B cell (primary cell): Measurements from ENCODE around the gene RIPOR3. TPM values are rescaled to one million over a fixed set of nuclear protein-coding genes. Genes with fewer than 3 reads are reported as not detected.

Source experiments
- ATAC-seq: fragments of 200-7000 bp; cut with Tn5 transposase; one replicate; pipeline ENCODE4 v1.10.0; 2021; ENCODE audit warnings: low read depth, mild to moderate bottlenecking, moderate number of reproducible peaks, moderate library complexity
- CTCF ChIA-PET: fragments of 350-600 bp; sonication (Branson Sonifier 250); formaldehyde crosslinking; loops from one replicate; lab custom pipeline; 2021; ENCODE audit warnings: antibody characterized with exemption, inconsistent platforms; lab: Charles Lee
- POLR2A ChIA-PET: fragments of 350-600 bp; sonication (Branson Sonifier 250); formaldehyde crosslinking; loops from one replicate; lab custom pipeline; 2021; ENCODE audit warnings: antibody characterized with exemption; lab: Charles Lee
- DNase-seq: peaks from one replicate; pipeline ENCODE4 v3.0.0; 2013
- H2AFZ ChIP-seq: 2 replicates; pipeline ENCODE4 v1.6.1; 2012; ENCODE audit warnings: mild to moderate bottlenecking, low read depth, low read length; ENCODE audit not compliant: insufficient read depth, poor library complexity, severe bottlenecking
- H3K27ac ChIP-seq, 2 donors: 1 replicate in 1 of 2; 2 replicates in 1 of 2; pipeline ENCODE4 v1.5.1; 2012 to 2013; ENCODE audit warnings: low read length in 2 of 2, mild to moderate bottlenecking in 2 of 2, moderate library complexity in 1 of 2
- H3K27me3 ChIP-seq, 4 experiments: fragments of 200-600 bp in 1 of 4; sonication (generic) in 1 of 4; replicated peaks in 1 of 4; 1 replicate in 2 of 4; 2 replicates in 2 of 4; pipeline versions ENCODE4 v1.6.1 to v1.7.0; 2013 to 2016; ENCODE audit warnings: low read length in 3 of 4, mild to moderate bottlenecking in 2 of 4, mixed read lengths in 1 of 4, moderate library complexity in 1 of 4; ENCODE audit not compliant: insufficient read depth in 4 of 4, control insufficient read depth in 3 of 4; ENCODE audit errors: control extremely low read depth in 1 of 4
- H3K36me3 ChIP-seq, 2 experiments: replicated peaks in 1 of 2; 1 replicate in 1 of 2; 2 replicates in 1 of 2; pipeline versions ENCODE4 v1.6.1 to v1.7.1; 2013; ENCODE audit warnings: low read length in 1 of 2; ENCODE audit not compliant: insufficient read depth in 2 of 2, control insufficient read depth in 1 of 2; ENCODE audit errors: control extremely low read depth in 1 of 2, extremely low read depth in 1 of 2
- H3K4me1 ChIP-seq, 2 donors: fragments of 200-600 bp in 1 of 2; sonication (generic) in 1 of 2; 1 replicate in 1 of 2; 2 replicates in 1 of 2; pipeline versions ENCODE4 v1.5.1 to v1.6.1; 2013 to 2017; ENCODE audit warnings: low read length in 2 of 2; ENCODE audit not compliant: control insufficient read depth in 2 of 2, insufficient read depth in 2 of 2
- H3K4me2 ChIP-seq: replicated peaks from 2 replicates; pipeline ENCODE3; 2012; ENCODE audit warnings: mild to moderate bottlenecking, low read depth, low read length; ENCODE audit not compliant: poor library complexity, severe bottlenecking
- H3K4me3 ChIP-seq, 5 experiments: fragments of 200-600 bp in 1 of 5; sonication (generic) in 1 of 5; 1 replicate in 3 of 5; 2 replicates in 2 of 5; pipeline versions ENCODE4 v1.5.1 to v1.7.0; 2011 to 2016; ENCODE audit warnings: low read length in 4 of 5, mild to moderate bottlenecking in 4 of 5, low read depth in 2 of 5, control low read depth in 1 of 5, moderate library complexity in 1 of 5; ENCODE audit not compliant: insufficient read depth in 1 of 5; ENCODE audit errors: control extremely low read depth in 1 of 5, extremely low read depth in 1 of 5
- H3K79me2 ChIP-seq: fragments of 200-600 bp; sonication (generic); one replicate; pipeline ENCODE4 v1.6.0; 2016; ENCODE audit warnings: low read length; ENCODE audit not compliant: control insufficient read depth, insufficient read depth
- H3K9ac ChIP-seq: fragments of 200-600 bp; sonication (generic); 2 replicates; pipeline ENCODE4 v1.6.1; 2017; ENCODE audit warnings: mild to moderate bottlenecking, low read length, moderate library complexity
- H3K9me3 ChIP-seq, 3 donors: one replicate each; pipeline versions ENCODE4 v1.6.1 to v1.7.1; 2013; ENCODE audit warnings: low read length in 2 of 3; ENCODE audit not compliant: control insufficient read depth in 2 of 3, insufficient read depth in 1 of 3; ENCODE audit errors: control extremely low read depth in 1 of 3
- H4K20me1 ChIP-seq: 2 replicates; pipeline ENCODE4 v1.6.0; 2012; ENCODE audit warnings: mild to moderate bottlenecking, low read length; ENCODE audit not compliant: insufficient read depth, control insufficient read depth, poor library complexity, severe bottlenecking
- H3K27ac Mint-ChIP-seq: one replicate; pipeline ENCODE4 v1.8.0; 2021; ENCODE audit warnings: mixed read lengths
- H3K27me3 Mint-ChIP-seq: one replicate; pipeline ENCODE4 v1.8.0; 2021; ENCODE audit warnings: mixed read lengths
- H3K4me1 Mint-ChIP-seq: one replicate; pipeline ENCODE4 v1.8.0; 2021; ENCODE audit warnings: mixed read lengths
- H3K4me3 Mint-ChIP-seq: one replicate; pipeline ENCODE4 v1.8.0; 2021; ENCODE audit warnings: mixed read lengths
- H3K9me3 Mint-ChIP-seq: one replicate; pipeline ENCODE4 v1.8.0; 2022; ENCODE audit warnings: mixed read lengths; ENCODE audit not compliant: insufficient read depth
- EZH2 ChIP-seq: IDR thresholded peaks from 2 replicates; pipeline ENCODE4 v1.6.1; 2012; ENCODE audit warnings: borderline replicate concordance, low read depth, mild to moderate bottlenecking, moderate library complexity, low read length; ENCODE audit not compliant: insufficient read depth, poor library complexity, severe bottlenecking
- WGBS: methylation state at CpG from one replicate; pipeline ENCODE4 v1.1.5; 2013; ENCODE audit warnings: missing lambda C conversion rate; ENCODE audit not compliant: insufficient coverage; 5-methylcytosine and 5-hydroxymethylcytosine counted together
- intact Hi-C: fragments of 100-400 bp; cut with micrococcal nuclease; formaldehyde crosslinking; loops from one replicate; pipeline ENCODE4 v1.10.0; 2022
- polyA plus RNA-seq: library from polyadenylated mRNA; depleted of rRNA; stranded (reverse); fragments of >200 nt; gene quantifications from 2 replicates; pipeline ENCODE4 v1.2.3, GENCODE V29; 2012
- total RNA-seq, 2 donors: library from RNA; stranded (reverse); fragments of 120-200 nt in 1 of 2; gene quantifications; 1 replicate in 1 of 2; 2 replicates in 1 of 2; pipeline versions ENCODE4 v1.2.3 to v1.2.4, GENCODE V29; 2013 to 2022
- TF ChIP-seq, protein P1 (sequence below): fragments of 200-600 bp; IDR thresholded peaks from one replicate; pipeline ENCODE4 v1.8.0; 2022; ENCODE audit warnings: antibody characterized with exemption, mild to moderate bottlenecking

The RIPOR3 gene
- total and polyA plus RNA-seq, 2 donors (not counting 1 experiment from before 2014, with no cell fraction given) = 0.09 to 0.27 TPM

- Histone ChIP-seq H3K4me2 (no peak overlapping the region), H3K36me3 (no peaks in the 10 kb centered on the region), H3K27ac (no peak overlapping the region), H3K9ac (no peak overlapping the region), H3K27me3 (peaks cover 0 to 6% (median 0%) of the 10 kb centered on the region in 4 experiments), H2AFZ (no peak overlapping the region), H3K9me3 (no peaks in the 10 kb centered on the region), H3K79me2 (no peaks in the 10 kb centered on the region), H3K4me1 (no peaks in the 10 kb centered on the region), H4K20me1 (no peaks in the 10 kb centered on the region), H3K4me3 (no peak overlapping the region)
- Mint-ChIP-seq H3K9me3 (no peaks in the 10 kb centered on the region), H3K4me3 (no peak overlapping the region), H3K4me1 (no peaks in the 10 kb centered on the region), H3K27ac (no peak overlapping the region), H3K27me3 (peaks cover 12% of the 10 kb centered on the region)
- no peak for TF ChIP-seq EZH2
- TF ChIP-seq, protein P1, sequence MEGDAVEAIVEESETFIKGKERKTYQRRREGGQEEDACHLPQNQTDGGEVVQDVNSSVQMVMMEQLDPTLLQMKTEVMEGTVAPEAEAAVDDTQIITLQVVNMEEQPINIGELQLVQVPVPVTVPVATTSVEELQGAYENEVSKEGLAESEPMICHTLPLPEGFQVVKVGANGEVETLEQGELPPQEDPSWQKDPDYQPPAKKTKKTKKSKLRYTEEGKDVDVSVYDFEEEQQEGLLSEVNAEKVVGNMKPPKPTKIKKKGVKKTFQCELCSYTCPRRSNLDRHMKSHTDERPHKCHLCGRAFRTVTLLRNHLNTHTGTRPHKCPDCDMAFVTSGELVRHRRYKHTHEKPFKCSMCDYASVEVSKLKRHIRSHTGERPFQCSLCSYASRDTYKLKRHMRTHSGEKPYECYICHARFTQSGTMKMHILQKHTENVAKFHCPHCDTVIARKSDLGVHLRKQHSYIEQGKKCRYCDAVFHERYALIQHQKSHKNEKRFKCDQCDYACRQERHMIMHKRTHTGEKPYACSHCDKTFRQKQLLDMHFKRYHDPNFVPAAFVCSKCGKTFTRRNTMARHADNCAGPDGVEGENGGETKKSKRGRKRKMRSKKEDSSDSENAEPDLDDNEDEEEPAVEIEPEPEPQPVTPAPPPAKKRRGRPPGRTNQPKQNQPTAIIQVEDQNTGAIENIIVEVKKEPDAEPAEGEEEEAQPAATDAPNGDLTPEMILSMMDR = no peak
- intact Hi-C loops = no loop called here
- 24% methylated on average over 11 of the region's 11 CpGs for WGBS
- ATAC-seq (no peak), DNase-seq (no peak)
- CTCF ChIA-PET = interaction anchor here (1.6 kb wide), 1 partner anchor 9 kb away, joined by 5 read pairs; no protein-coding TSS in a partner anchor
- POLR2A ChIA-PET = no interaction called here
These were observed 63.0 kb downstream of the RIPOR3 start for GRCh38 chr20:50628332-50628731.

- Histone ChIP-seq H3K27ac (no peak overlapping the region), H2AFZ (no peak overlapping the region), H3K79me2 (no peaks in the 10 kb centered on the region), H4K20me1 (no peaks in the 10 kb centered on the region), H3K9ac (no peak overlapping the region), H3K36me3 (no peaks in the 10 kb centered on the region), H3K4me1 (no peaks in the 10 kb centered on the region), H3K4me2 (no peak overlapping the region), H3K9me3 (no peaks in the 10 kb centered on the region), H3K27me3 (peaks cover 0 to 6% (median 0%) of the 10 kb centered on the region in 4 experiments), H3K4me3 (no peak overlapping the region)
- Mint-ChIP-seq H3K27ac (no peak overlapping the region), H3K27me3 (peaks cover 12% of the 10 kb centered on the region), H3K4me1 (no peaks in the 10 kb centered on the region), H3K9me3 (no peaks in the 10 kb centered on the region), H3K4me3 (no peak overlapping the region)
- CTCF ChIA-PET = interaction anchor here (1.6 to 2.8 kb wide), 2 partner anchors 9 to 122 kb away, joined by 5 to 8 read pairs; no protein-coding TSS in a partner anchor
- no peak for DNase-seq
- POLR2A ChIA-PET = no interaction called here
- 92% methylated on average over 7 of the region's 9 CpGs for WGBS
- intact Hi-C loops = no loop called here
- ATAC-seq = no peak
- no peak for TF ChIP-seq EZH2
- TF ChIP-seq, protein P1 = no peak
These were observed 63.6 kb downstream of the RIPOR3 start for GRCh38 chr20:50627747-50628146.
